Measurements from ENCODE around the gene CHKB.

DNA sequence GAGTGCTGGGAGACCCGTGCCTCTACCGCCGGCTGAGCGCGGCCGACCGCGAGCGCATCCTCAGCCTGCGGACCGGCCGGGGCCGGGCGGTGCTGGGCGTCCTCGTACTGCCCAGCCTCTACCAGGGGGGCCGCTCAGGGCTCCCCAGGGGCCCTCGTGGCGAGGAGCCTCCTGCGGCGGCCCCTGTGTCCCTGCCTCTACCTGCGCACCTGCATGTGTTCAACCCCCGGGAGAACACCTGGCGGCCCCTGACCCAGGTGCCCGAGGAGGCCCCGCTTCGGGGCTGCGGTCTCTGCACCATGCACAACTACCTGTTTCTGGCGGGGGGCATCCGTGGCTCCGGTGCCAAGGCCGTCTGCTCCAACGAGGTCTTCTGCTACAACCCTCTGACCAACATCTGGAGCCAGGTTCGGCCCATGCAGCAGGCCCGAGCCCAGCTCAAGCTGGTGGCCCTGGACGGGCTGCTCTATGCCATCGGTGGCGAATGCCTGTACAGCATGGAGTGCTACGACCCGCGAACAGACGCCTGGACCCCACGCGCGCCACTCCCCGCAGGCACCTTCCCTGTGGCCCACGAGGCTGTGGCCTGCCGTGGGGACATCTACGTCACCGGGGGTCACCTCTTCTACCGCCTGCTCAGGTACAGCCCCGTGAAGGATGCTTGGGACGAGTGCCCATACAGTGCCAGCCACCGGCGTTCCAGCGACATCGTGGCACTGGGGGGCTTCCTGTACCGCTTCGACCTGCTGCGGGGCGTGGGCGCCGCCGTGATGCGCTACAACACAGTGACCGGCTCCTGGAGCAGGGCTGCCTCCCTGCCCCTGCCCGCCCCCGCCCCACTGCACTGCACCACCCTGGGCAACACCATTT is 33.5 kb downstream of the CHKB start:
- TF ChIP-seq, protein P1, sequence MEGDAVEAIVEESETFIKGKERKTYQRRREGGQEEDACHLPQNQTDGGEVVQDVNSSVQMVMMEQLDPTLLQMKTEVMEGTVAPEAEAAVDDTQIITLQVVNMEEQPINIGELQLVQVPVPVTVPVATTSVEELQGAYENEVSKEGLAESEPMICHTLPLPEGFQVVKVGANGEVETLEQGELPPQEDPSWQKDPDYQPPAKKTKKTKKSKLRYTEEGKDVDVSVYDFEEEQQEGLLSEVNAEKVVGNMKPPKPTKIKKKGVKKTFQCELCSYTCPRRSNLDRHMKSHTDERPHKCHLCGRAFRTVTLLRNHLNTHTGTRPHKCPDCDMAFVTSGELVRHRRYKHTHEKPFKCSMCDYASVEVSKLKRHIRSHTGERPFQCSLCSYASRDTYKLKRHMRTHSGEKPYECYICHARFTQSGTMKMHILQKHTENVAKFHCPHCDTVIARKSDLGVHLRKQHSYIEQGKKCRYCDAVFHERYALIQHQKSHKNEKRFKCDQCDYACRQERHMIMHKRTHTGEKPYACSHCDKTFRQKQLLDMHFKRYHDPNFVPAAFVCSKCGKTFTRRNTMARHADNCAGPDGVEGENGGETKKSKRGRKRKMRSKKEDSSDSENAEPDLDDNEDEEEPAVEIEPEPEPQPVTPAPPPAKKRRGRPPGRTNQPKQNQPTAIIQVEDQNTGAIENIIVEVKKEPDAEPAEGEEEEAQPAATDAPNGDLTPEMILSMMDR (IDR thresholded peaks at IDR 0.05), result no peak
- no peak for TF ChIP-seq POLR2A (IDR thresholded peaks at IDR 0.05)
